ENCODE measurements around the gene HOXC10.

The HOXC10 gene

DNA sequence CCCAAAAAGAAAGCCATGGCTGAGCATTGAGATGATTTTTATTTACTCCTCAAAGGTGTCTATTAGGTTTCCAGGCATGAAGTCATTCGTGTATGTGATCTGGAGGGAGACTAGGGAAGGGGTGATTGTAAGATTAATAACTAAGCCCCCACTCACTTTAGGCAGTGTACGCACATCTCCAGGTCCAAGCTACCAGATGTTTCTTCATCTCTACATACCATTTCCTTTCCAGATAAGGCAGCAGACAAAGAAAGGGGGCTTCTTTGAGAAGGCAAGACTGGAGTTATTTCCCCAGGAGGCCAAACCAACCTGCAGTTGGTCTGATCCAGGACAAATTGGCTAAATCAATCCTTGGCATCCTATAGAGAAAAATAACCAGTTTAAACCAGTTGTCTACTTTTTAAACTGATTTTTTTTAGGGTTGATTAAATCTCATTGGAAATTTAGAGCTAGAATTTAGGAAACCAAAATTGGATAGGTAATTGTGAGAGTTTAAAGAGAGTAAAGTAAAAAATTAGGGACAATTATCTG is 42.4 kb upstream of the HOXC10 start:
- no peaks in the 10 kb centered on the region for H3K36me3 ChIP-seq (ENCODE audit: control insufficient read depth, insufficient read depth, low read length)
- H3K9ac ChIP-seq (ENCODE audit: low read depth, low read length) = no peak overlapping the region
- H3K9me3 ChIP-seq (ENCODE audit: control insufficient read depth, insufficient read depth, low read length) = no peaks in the 10 kb centered on the region
- no peak overlapping the region for H3K4me3 ChIP-seq (ENCODE audit: low read depth, low read length)
- H3K4me1 ChIP-seq (ENCODE audit: control insufficient read depth, insufficient read depth, low read length) = no peaks in the 10 kb centered on the region
- H3K27ac ChIP-seq (ENCODE audit: low read depth, low read length) = no peak overlapping the region
- peaks cover 99% of the 10 kb centered on the region for H3K27me3 ChIP-seq (ENCODE audit: control insufficient read depth, insufficient read depth, low read length)

DNA sequence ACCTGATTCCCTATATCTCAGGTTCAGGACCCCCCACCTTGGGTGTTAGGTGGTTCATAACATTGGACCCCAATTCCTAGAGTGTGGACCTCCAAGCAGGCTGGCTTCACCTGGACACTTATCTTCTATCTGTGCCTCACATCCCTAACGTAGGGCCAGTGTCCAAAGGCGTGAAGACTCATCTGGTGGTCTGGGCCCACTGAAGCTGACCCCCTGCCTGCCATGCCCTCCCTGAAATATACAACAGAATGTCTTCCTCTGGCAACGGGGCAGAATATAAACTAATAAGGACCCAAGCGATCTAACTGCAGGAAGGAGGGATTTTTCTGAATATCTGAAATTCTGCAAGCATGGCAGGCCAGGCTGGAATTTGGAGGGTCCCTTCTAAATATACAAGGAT is 40.7 kb upstream of the HOXC10 start:
- Histone ChIP-seq H3K4me3 (ENCODE audit: low read depth, low read length) (no peak overlapping the region), H3K4me1 (ENCODE audit: control insufficient read depth, insufficient read depth, low read length) (no peaks in the 10 kb centered on the region), H3K36me3 (ENCODE audit: control insufficient read depth, insufficient read depth, low read length) (no peaks in the 10 kb centered on the region), H3K9me3 (ENCODE audit: control insufficient read depth, insufficient read depth, low read length) (no peaks in the 10 kb centered on the region), H3K9ac (ENCODE audit: low read depth, low read length) (no peak overlapping the region), H3K27me3 (ENCODE audit: control insufficient read depth, insufficient read depth, low read length) (peaks cover 100% of the 10 kb centered on the region), H3K27ac (ENCODE audit: low read depth, low read length) (no peak overlapping the region)

DNA sequence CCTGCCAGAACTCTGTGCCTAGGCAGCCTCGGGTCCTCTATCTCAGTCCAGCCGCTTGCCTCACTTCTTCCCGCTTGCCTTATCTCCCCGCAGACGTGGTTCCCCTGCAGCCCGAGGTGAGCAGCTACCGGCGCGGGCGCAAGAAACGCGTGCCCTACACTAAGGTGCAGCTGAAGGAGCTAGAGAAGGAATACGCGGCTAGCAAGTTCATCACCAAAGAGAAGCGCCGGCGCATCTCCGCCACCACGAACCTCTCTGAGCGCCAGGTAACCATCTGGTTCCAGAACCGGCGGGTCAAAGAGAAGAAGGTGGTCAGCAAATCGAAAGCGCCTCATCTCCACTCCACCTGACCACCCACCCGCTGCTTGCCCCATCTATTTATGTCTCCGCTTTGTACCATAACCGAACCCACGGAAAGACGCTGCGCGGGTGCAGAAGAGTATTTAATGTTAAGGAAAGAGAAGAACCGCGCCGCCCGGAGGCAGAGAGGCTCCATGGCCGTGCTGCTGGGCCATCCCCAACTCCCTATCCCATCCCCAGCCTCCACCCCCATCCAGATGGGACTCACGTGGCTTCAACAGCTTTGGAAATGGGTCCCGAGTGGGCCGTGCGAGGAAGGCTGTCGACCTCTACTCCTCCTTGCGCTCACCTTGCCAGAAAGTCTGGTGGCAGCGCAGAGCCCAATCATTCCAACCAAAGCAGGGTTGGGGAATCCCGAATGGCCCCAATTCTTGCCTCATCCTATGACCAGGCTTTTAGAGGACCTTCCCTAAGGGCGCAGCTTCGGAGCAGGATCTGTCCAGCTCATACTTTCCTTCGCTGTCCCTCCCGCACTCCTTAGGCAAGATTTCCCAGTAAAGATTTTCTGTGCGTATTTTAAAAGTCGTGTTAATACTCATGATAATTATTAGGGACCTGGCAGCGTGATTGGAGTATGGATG is 39.8 kb upstream of the HOXC10 start:
- Histone ChIP-seq H3K27ac (ENCODE audit: low read depth, low read length) (no peak overlapping the region), H3K4me1 (ENCODE audit: control insufficient read depth, insufficient read depth, low read length) (0 out of 2 replicates have a peak, but pooled peaks cover 1% of the 10 kb centered on the region), H3K27me3 (ENCODE audit: control insufficient read depth, insufficient read depth, low read length) (peaks cover 100% of the 10 kb centered on the region), H3K4me3 (ENCODE audit: low read depth, low read length) (no peak overlapping the region), H3K36me3 (ENCODE audit: control insufficient read depth, insufficient read depth, low read length) (no peaks in the 10 kb centered on the region), H3K9me3 (ENCODE audit: control insufficient read depth, insufficient read depth, low read length) (no peaks in the 10 kb centered on the region), H3K9ac (ENCODE audit: low read depth, low read length) (no peak overlapping the region)

DNA sequence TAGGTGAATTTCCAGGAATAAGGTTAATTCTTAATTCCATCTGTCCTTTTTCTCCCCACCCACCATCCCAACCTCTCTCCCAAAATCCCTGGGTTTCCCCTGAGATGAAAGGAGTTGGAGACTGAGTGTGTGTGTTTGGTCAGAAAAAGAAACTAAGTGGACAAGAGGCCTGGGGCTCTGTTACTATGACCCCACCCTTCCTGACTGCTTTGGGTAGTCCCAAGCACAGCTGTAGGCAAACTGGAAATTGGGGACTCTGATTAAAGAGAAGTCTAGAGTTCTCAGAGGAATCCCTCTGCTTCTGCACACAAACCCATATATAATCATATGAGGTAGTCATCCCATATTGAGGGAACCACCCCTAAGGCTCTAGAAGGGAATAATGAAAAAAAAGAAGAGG is 37.2 kb upstream of the HOXC10 start:
- Histone ChIP-seq H3K27me3 (ENCODE audit: control insufficient read depth, insufficient read depth, low read length) (peaks cover 100% of the 10 kb centered on the region), H3K27ac (ENCODE audit: low read depth, low read length) (no peak overlapping the region), H3K9me3 (ENCODE audit: control insufficient read depth, insufficient read depth, low read length) (no peaks in the 10 kb centered on the region), H3K4me1 (ENCODE audit: control insufficient read depth, insufficient read depth, low read length) (0 out of 2 replicates have a peak, but pooled peaks cover 5% of the 10 kb centered on the region), H3K4me3 (ENCODE audit: low read depth, low read length) (no peak overlapping the region), H3K9ac (ENCODE audit: low read depth, low read length) (no peak overlapping the region), H3K36me3 (ENCODE audit: control insufficient read depth, insufficient read depth, low read length) (no peaks in the 10 kb centered on the region)

DNA sequence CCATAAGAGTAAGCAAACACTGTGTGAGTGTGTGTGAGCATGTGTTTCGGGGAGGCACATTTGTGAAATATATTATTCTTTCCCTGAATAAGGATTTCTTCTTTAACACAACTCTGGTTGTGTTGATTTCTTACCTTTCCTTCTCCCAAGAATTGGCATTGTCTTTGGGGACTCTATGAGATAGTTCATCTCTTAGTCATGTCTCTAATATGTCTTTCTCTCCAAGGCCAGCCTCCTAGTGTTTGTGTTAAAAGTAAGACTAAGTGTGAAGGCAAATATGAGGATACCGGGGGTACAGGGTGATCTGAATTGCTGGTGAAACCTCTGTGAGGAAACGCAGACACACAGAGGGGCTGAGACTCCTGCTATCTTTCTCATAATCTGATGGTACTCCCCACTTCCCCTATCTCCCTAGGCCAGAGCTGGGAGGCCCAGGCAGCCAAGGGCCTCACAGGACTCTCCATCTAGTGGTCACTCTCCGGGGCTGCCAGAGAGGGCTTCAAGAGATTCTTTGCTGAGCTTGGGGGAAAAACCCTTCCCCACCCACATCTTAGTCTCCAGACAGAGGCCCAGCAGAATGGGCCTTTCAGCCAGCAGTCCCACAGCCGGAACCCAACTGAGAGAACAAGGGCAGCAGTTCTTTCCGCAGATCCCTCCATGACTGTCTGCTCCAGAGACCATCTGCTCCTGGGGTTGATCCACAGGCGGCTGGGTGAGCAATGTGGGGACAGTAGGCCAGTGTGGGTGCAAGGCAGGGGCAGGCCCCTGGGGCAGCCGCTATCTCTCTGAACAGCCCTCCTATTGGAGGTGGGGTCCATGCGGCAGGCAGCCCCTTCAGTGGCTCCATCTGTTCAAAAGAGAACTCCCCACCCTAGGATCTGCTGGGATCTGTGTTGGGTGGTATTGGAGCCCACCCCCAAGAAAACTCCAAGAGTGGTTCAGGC is 36.0 kb upstream of the HOXC10 start:
- Histone ChIP-seq H3K9ac (ENCODE audit: low read depth, low read length) (no peak overlapping the region), H3K4me3 (ENCODE audit: low read depth, low read length) (no peak overlapping the region), H3K27ac (ENCODE audit: low read depth, low read length) (no peak overlapping the region), H3K4me1 (ENCODE audit: control insufficient read depth, insufficient read depth, low read length) (0 out of 2 replicates have a peak, but pooled peaks cover 5% of the 10 kb centered on the region), H3K36me3 (ENCODE audit: control insufficient read depth, insufficient read depth, low read length) (no peaks in the 10 kb centered on the region), H3K9me3 (ENCODE audit: control insufficient read depth, insufficient read depth, low read length) (no peaks in the 10 kb centered on the region), H3K27me3 (ENCODE audit: control insufficient read depth, insufficient read depth, low read length) (peaks cover 100% of the 10 kb centered on the region)

DNA sequence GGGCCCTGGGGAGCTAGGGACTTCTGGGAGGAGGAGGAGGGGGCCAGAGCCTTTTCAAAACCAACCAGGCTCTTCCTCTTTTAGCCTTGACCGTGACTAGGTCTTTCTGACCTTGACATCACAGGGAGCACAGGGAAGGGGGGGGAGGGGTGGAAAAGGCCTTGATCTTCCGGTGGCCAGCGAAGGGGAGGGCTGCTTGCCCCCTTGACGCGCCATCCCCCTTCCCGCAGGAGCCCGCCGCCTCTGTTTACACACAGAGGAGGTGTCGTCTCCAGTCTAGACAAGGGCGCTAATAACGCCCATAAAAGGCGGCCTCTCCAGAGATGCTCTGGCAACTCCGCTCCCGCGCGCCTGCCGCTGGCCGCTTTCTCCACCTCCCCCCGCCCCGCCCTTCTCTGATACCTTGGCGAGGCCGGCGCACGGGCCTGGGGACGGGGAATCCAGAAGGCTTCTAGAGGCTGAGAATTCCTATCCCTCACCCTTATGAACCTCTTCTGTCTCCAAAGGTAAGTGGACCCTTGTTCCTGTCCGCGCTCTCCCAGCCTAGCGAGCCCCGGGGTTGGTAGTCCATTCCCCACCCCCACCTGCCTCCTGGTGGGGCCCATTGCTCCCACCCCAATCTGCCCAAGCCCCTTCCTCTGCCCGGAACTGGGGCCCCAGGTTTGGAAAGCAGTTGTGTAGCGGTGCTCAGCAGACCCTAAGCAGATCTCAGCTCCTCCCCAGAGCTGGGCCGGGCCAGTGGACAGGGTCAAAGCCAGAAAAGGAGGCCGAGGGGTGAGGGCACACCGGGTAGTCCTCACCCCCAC is 35.1 kb upstream of the HOXC10 start:
- Histone ChIP-seq H3K4me3 (ENCODE audit: low read depth, low read length) (no peak overlapping the region), H3K9ac (ENCODE audit: low read depth, low read length) (no peak overlapping the region), H3K27ac (ENCODE audit: low read depth, low read length) (no peak overlapping the region), H3K27me3 (ENCODE audit: control insufficient read depth, insufficient read depth, low read length) (peaks cover 100% of the 10 kb centered on the region), H3K36me3 (ENCODE audit: control insufficient read depth, insufficient read depth, low read length) (no peaks in the 10 kb centered on the region), H3K9me3 (ENCODE audit: control insufficient read depth, insufficient read depth, low read length) (0 out of 2 replicates have a peak, but pooled peaks cover 3% of the 10 kb centered on the region), H3K4me1 (ENCODE audit: control insufficient read depth, insufficient read depth, low read length) (0 out of 2 replicates have a peak, but pooled peaks cover 5% of the 10 kb centered on the region)

DNA sequence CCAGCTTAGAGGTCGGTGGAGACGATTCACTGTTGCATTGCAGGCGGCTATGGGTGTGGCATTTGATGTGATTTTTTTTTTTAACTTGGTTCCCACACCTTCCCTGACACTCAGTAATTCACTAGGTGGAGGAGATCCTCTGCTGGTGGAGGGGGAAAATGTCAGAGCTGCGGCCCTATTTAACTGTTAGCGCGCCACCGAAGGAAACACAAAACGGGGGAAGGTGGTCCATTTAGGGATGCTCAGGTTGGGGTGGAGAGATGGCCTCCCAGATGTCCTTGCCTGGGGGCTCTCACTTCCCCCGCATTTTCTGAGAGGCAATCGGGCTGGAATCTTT is 34.5 kb upstream of the HOXC10 start:
- Histone ChIP-seq H3K27ac (ENCODE audit: low read depth, low read length) (no peak overlapping the region), H3K9me3 (ENCODE audit: control insufficient read depth, insufficient read depth, low read length) (0 out of 2 replicates have a peak, but pooled peaks cover 3% of the 10 kb centered on the region), H3K27me3 (ENCODE audit: control insufficient read depth, insufficient read depth, low read length) (peaks cover 100% of the 10 kb centered on the region), H3K4me3 (ENCODE audit: low read depth, low read length) (no peak overlapping the region), H3K4me1 (ENCODE audit: control insufficient read depth, insufficient read depth, low read length) (0 out of 2 replicates have a peak, but pooled peaks cover 5% of the 10 kb centered on the region), H3K9ac (ENCODE audit: low read depth, low read length) (no peak overlapping the region), H3K36me3 (ENCODE audit: control insufficient read depth, insufficient read depth, low read length) (no peaks in the 10 kb centered on the region)

DNA sequence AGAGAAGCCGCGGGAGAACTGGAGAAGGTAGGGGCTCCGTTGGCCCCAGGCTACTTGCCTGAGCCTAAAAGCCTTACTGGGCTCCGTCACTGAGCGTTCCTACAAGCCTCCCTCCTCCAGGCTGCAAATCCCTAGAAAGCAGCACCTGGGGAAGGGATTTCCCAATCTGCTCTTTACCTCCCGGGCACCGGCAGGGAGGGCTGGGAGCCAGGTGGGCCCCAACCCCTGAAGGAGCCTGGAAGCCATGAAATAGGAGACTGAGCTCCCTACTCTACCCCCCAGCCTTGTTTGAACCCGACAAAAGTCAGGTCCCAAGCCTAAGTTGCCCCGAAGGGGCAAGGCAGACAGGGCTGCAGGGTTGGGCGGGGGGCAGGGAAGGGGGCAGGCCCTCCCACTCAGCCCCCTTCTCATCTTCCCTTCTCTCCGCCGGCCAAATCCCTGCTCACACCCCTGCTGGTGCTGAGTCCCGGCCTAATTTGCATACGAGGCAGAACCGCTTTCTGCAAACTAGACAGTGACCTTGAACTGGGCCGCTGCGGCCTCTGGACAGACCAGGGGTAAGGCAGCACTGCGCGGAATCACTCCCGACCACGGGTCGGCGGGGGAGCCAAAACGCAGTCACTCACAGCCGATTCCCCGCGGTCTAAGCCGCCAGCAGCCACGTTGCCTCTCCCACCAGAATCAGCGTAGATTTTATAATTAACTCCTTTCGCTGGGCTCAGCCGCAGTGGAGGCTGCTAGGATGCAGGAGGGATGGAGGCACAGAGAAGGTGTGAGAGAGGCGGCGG is 34.0 kb upstream of the HOXC10 start:
- Histone ChIP-seq H3K27me3 (ENCODE audit: control insufficient read depth, insufficient read depth, low read length) (peaks cover 100% of the 10 kb centered on the region), H3K4me1 (ENCODE audit: control insufficient read depth, insufficient read depth, low read length) (0 out of 2 replicates have a peak, but pooled peaks cover 5% of the 10 kb centered on the region), H3K4me3 (ENCODE audit: low read depth, low read length) (no peak overlapping the region), H3K36me3 (ENCODE audit: control insufficient read depth, insufficient read depth, low read length) (no peaks in the 10 kb centered on the region), H3K27ac (ENCODE audit: low read depth, low read length) (no peak overlapping the region), H3K9me3 (ENCODE audit: control insufficient read depth, insufficient read depth, low read length) (0 out of 2 replicates have a peak, but pooled peaks cover 3% of the 10 kb centered on the region), H3K9ac (ENCODE audit: low read depth, low read length) (no peak overlapping the region)

DNA sequence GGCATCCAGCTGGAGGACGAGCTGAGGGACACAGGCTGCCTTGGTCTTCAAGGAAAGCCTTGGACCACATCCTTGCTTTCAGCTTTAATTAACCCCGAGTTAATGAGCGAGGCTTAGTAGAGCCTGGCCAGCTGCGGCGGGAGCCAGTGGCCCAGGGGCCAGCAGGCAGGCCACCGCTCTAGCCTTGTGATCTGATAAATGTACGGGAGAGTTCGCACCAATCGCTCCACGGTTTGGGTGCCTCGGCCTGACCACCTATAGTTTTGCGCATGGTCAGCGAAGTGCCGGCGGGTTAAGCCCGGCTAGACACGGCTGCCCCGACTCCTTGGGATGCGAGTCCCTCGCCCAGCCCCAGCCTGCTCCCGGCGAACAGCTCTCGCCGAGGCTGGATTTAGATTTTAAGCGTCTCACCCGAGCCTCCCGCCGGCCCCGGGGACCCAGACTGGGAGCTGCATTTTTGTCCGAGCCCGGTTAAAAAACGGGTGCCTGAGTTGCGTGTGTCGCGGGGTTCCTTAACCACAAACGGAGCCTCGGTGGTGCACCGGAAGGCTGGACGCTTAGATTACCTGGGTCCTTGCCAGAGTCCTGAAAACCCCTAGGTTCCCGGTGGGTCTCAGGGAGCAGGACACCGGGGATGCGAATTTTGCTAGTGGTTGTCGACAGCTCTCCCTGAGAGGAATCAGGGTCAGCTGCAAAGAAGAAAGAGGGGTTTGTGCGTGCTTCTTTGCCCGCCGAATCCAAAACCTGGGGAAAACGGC is 33.2 kb upstream of the HOXC10 start:
- Histone ChIP-seq H3K9me3 (ENCODE audit: control insufficient read depth, insufficient read depth, low read length) (0 out of 2 replicates have a peak, but pooled peaks cover 3% of the 10 kb centered on the region), H3K27ac (ENCODE audit: low read depth, low read length) (no peak overlapping the region), H3K27me3 (ENCODE audit: control insufficient read depth, insufficient read depth, low read length) (peaks cover 100% of the 10 kb centered on the region), H3K4me3 (ENCODE audit: low read depth, low read length) (no peak overlapping the region), H3K36me3 (ENCODE audit: control insufficient read depth, insufficient read depth, low read length) (no peaks in the 10 kb centered on the region), H3K9ac (ENCODE audit: low read depth, low read length) (no peak overlapping the region), H3K4me1 (ENCODE audit: control insufficient read depth, insufficient read depth, low read length) (0 out of 2 replicates have a peak, but pooled peaks cover 5% of the 10 kb centered on the region)
